Heart right ventricle (tissue), 16 donors: ENCODE results near the gene ZNF254. TPM values are rescaled to one million over a fixed set of nuclear protein-coding genes. Genes with fewer than 3 reads are reported as not detected.

ENCODE experiments used
- ATAC-seq, 8 donors: fragments of 200-7000 bp; cut with Tn5 transposase; one replicate each; pipeline ENCODE4 v1.9.1; 2020; ENCODE audit warnings: mild to moderate bottlenecking in 8 of 8, moderate library complexity in 8 of 8, moderate number of reproducible peaks in 1 of 8
- DNase-seq, 2 donors: peaks; one replicate each; pipeline ENCODE4 v3.0.0-alpha.2; 2020
- H3K27ac ChIP-seq, 10 donors: fragments of 200-600 bp; sonication (generic) in 2 of 10; one replicate each; pipeline versions ENCODE4 v1.5.0 to v1.8.0; 2020 to 2022; ENCODE audit warnings: mild to moderate bottlenecking in 3 of 10
- H3K27me3 ChIP-seq, 7 donors: fragments of 200-600 bp; one replicate each; pipeline ENCODE4 v1.8.0; 2021 to 2022; ENCODE audit warnings: mild to moderate bottlenecking in 2 of 7
- H3K36me3 ChIP-seq, 9 donors: fragments of 200-600 bp; sonication (generic) in 1 of 9; one replicate each; pipeline versions ENCODE4 v1.5.0 to v1.8.0; 2020 to 2022; ENCODE audit warnings: mild to moderate bottlenecking in 2 of 9
- H3K4me1 ChIP-seq, 9 donors: fragments of 200-600 bp; sonication (generic) in 1 of 9; one replicate each; pipeline versions ENCODE4 v1.5.0 to v1.8.0; 2020 to 2022; ENCODE audit warnings: mild to moderate bottlenecking in 4 of 9
- H3K4me3 ChIP-seq, 10 donors: fragments of 200-600 bp; sonication (generic) in 2 of 10; one replicate each; pipeline versions ENCODE4 v1.5.0 to v1.8.0; 2020 to 2022; ENCODE audit warnings: mild to moderate bottlenecking in 7 of 10, moderate library complexity in 2 of 10
- H3K9me3 ChIP-seq, 11 donors: fragments of 200-600 bp in 10 of 11; sonication (generic) in 2 of 11; one replicate each; pipeline versions ENCODE4 v1.5.0 to v1.8.0; 2013 to 2022; ENCODE audit warnings: mild to moderate bottlenecking in 2 of 11, control low read depth in 1 of 11, moderate library complexity in 1 of 11
- CTCF ChIP-seq, 9 donors: fragments of 200-600 bp; sonication (generic) in 2 of 9; IDR thresholded peaks; one replicate each; pipeline versions ENCODE4 v1.5.0 to v1.8.0; 2021 to 2022; ENCODE audit warnings: antibody characterized with exemption in 9 of 9, mild to moderate bottlenecking in 5 of 9, moderate library complexity in 1 of 9
- WGBS, 2 donors: extraction: QIAGEN DNeasy Blood & Tissue Kit; methylation state at CpG; one replicate each; pipeline ENCODE4 v1.1.7; 2013; ENCODE audit warnings: inconsistent platforms in 1 of 2; 5-methylcytosine and 5-hydroxymethylcytosine counted together
- intact Hi-C, 10 donors: fragments of 100-400 bp; cut with DNase I; formaldehyde crosslinking; loops; one replicate each; pipeline versions ENCODE4 v1.11.1 to v1.14.2; 2022
- polyA plus RNA-seq, 2 donors: library from polyadenylated mRNA; stranded (reverse); fragments of 200-250 nt; gene quantifications; one replicate each; pipeline ENCODE4 v1.2.3, GENCODE V29; 2013
- total RNA-seq, 10 donors: library from RNA; stranded (reverse); fragmentation: NEBNext Ultra II Directional in 3 of 10; extraction: Animal tissue kit (Norgen Biotek cat#: 25700) in 3 of 10; gene quantifications; one replicate each; pipeline versions ENCODE4 v1.2.1 to v1.2.4, GENCODE V29; 2021 to 2023
- donor health status: Arrhythmogenic right ventricular cardiomyopathy.
- donor health status: ischemic (EF 13 %, LVEDD 7.1; RV severe dilation, severe dysfunction).
- donor health status: healthy with polysubstance abuse.
- donor health status: DM: no; HTN: yes; CAD: no.
- donor health status: DM: no; HTN: no; CAD: no.
- donor health status: ischemic (EF 25% LVEDD 6.9; RV normal size, moderate dysfunction).
- donor health status: ischemic (EF 25% LVEDD 5.7; RV mildly dilated, moderate dysfunction).
- donor health status: healthy.
- donor health status: DM: yes; HTN: yes; CAD: no.
- donor health status: Ischemic cardiomyopathy.
- donor health status: ischemic (EF 35%, LVEDD 5.7; RV mildly dilated, moderate dysfunction).
- donor health status: nonischemic (EF 11% LVEDD 7.7; RV severe dilation, severe dysfunction).
- donor health status: DM: yes; HTN: yes; CAD: no.
- donor health status: PGD.
- donor health status: ischemic (EF 29% LVEDD 5.4; RV normal size, mild dysfunction).
- donor health status: nonischemic (EF 23%, LVEDD 6.1; RV moderate dilation, normal function).

Gene ZNF254
- total and polyA plus RNA-seq, 12 donors: 2.3 to 14.5 (median 11.4) TPM

DNA sequence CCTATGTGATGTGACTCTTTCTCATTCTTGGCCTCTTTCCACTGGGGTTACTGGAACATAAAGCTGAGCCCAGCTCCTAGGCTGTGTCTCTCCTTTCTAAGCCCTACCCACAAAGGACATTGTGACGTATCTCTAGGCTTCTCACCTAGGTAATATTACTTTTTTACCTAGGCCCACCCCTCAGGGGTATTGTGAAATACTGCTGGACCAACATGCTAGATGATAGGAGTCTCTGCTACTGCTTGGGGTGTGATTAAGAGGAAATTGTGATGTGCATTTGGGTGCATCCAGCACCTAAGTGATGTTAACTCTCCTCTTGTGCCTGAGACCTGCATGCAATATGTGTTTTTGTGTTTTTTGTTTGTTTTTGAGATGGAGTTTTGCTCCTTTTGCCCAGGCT, 22.8 kb upstream of the ZNF254 start:
- H3K27me3 ChIP-seq: no peaks in the 10 kb centered on the region
- DNase-seq (no peak), ATAC-seq (no peak)
- no peak overlapping the region for H3K4me3 ChIP-seq
- intact Hi-C loops: no loop called here
- TF ChIP-seq CTCF (IDR thresholded peaks at IDR 0.05): no peak
- peaks cover 0 to 78% (median 11%) of the 10 kb centered on the region in 9 donors for H3K36me3 ChIP-seq
- no peak overlapping the region for H3K27ac ChIP-seq
- WGBS, 2 donors: 95 to 100% methylated on average over 1 of the region's 1 CpG
- H3K9me3 ChIP-seq: no peaks in the 10 kb centered on the region
- H3K4me1 ChIP-seq: no peaks in the 10 kb centered on the region

GRCh38 chr19:24065243-24065642, 21.7 kb upstream of the ZNF254 start:
- no peaks in the 10 kb centered on the region for H3K9me3 ChIP-seq
- 53 to 97% methylated on average over 1 of the region's 1 CpG for WGBS, 2 donors
- H3K27ac ChIP-seq: no peak overlapping the region
- H3K36me3 ChIP-seq: peaks cover 0 to 68% (median 9%) of the 10 kb centered on the region in 9 donors
- no peak for TF ChIP-seq CTCF (IDR thresholded peaks at IDR 0.05)
- intact Hi-C loops: no loop called here
- H3K4me1 ChIP-seq: no peaks in the 10 kb centered on the region
- DNase-seq (no peak), ATAC-seq (no peak)
- no peaks in the 10 kb centered on the region for H3K27me3 ChIP-seq
- H3K4me3 ChIP-seq: no peak overlapping the region

- H3K4me1 ChIP-seq: no peaks in the 10 kb centered on the region
- peaks cover 0 to 63% (median 9%) of the 10 kb centered on the region in 9 donors for H3K36me3 ChIP-seq
- H3K4me3 ChIP-seq: no peak overlapping the region
- WGBS, 2 donors: 97 to 100% methylated on average over 1 of the region's 1 CpG
- no peak for TF ChIP-seq CTCF (IDR thresholded peaks at IDR 0.05)
- DNase-seq: no peak
- H3K27ac ChIP-seq: no peak overlapping the region
- H3K27me3 ChIP-seq: no peaks in the 10 kb centered on the region
- H3K9me3 ChIP-seq: no peaks in the 10 kb centered on the region
- no peak for ATAC-seq
- intact Hi-C loops: no loop called here
Measured at GRCh38 chr19:24065865-24066604, 21.0 kb upstream of the ZNF254 start.

DNA sequence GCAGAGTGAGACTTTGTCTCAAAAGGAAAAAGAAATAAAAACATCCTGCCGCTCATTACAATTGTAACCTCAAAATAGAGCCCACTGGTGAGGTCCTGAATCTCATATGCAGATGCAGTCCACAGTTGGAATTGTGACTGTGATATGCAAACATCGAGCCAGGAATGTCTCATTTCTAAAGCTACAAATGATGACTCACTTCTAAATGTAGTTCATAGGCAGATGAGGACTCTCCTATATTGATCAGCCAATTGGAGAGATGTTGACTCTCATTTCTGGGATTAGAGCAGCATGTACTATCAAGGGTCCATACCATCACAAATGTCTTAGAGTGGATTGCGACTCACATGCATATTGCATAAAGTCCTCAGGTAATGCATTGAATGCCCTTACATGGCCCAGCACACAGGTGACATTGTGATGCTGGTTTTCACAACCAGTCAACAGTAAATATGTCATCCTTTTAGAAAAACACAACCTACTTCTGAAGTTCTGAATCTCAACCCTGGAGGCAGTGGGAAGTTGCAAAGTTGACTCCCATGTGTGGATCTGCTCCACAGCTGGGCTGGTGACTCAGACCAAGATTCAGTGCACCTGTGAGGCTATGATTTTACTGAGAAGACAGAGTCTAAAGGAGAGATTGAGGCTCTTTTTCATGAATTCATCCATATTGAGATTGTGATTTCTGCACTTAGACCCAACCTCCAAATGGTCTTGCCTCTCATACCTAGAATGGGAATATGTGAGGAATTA, 16.9 kb upstream of the ZNF254 start:
- no peak overlapping the region for H3K4me3 ChIP-seq
- peaks cover 0 to under 1% (median 0%) of the 10 kb centered on the region in 11 donors for H3K9me3 ChIP-seq
- no peak for DNase-seq
- no peaks in the 10 kb centered on the region for H3K4me1 ChIP-seq
- H3K27me3 ChIP-seq: no peaks in the 10 kb centered on the region
- ATAC-seq: no peak
- intact Hi-C loops: no loop called here
- peaks cover 0 to 68% (median 9%) of the 10 kb centered on the region in 9 donors for H3K36me3 ChIP-seq
- 95% methylated on average over 3 of the region's 3 CpGs for WGBS, 2 donors
- no peak for TF ChIP-seq CTCF (IDR thresholded peaks at IDR 0.05)
- H3K27ac ChIP-seq: no peak overlapping the region
